GM23338 (cell line): ENCODE results near the gene KLK10. TPM values are rescaled to one million over a fixed set of nuclear protein-coding genes. Genes with fewer than 3 reads are reported as not detected.

ENCODE experiments used
- ATAC-seq: fragments of 200-7000 bp; cut with Tn5 transposase; 3 replicates; pipeline ENCODE4 v1.9.1; 2020
- DNase-seq: peaks from one replicate; pipeline ENCODE4 v3.0.0-alpha.2; 2015; ENCODE audit warnings: low spot score
- H2AFZ ChIP-seq: fragments of 200-600 bp; sonication (generic); 2 replicates; pipeline ENCODE4 v1.8.0; 2016; ENCODE audit warnings: antibody characterized with exemption, mild to moderate bottlenecking, moderate library complexity
- H3F3A ChIP-seq: fragments of 200-600 bp; sonication (generic); replicated peaks from 2 replicates; pipeline ENCODE4 v1.8.0; 2017; ENCODE audit warnings: antibody characterized with exemption, mixed run types, low read depth
- H3K27ac ChIP-seq: fragments of 200-600 bp; sonication (generic); 2 replicates; pipeline ENCODE4 v1.6.1; 2016; ENCODE audit warnings: low read depth
- H3K27me3 ChIP-seq: fragments of 200-600 bp; sonication (generic); 2 replicates; pipeline ENCODE4 v1.8.0; 2016; ENCODE audit warnings: mild to moderate bottlenecking, mixed run types, moderate library complexity; ENCODE audit not compliant: insufficient read depth
- H3K36me3 ChIP-seq: fragments of 200-600 bp; sonication (generic); 2 replicates; pipeline ENCODE4 v1.8.0; 2016; ENCODE audit warnings: mild to moderate bottlenecking; ENCODE audit not compliant: insufficient read depth
- H3K4me1 ChIP-seq: fragments of 200-600 bp; sonication (generic); 2 replicates; pipeline ENCODE4 v1.8.0; 2016; ENCODE audit warnings: mild to moderate bottlenecking, moderate library complexity; ENCODE audit not compliant: insufficient read depth
- H3K4me2 ChIP-seq: fragments of 200-600 bp; sonication (generic); 2 replicates; pipeline ENCODE4 v1.7.1; 2017; ENCODE audit warnings: mixed run types
- H3K4me3 ChIP-seq: fragments of 200-600 bp; sonication (generic); 2 replicates; pipeline ENCODE4 v1.6.1; 2016; ENCODE audit warnings: mixed run types
- H3K79me2 ChIP-seq: fragments of 200-600 bp; sonication (generic); replicated peaks from 2 replicates; pipeline ENCODE4 v1.8.0; 2017; ENCODE audit warnings: mild to moderate bottlenecking; ENCODE audit not compliant: insufficient read depth
- H3K9me2 ChIP-seq: fragments of 200-600 bp; sonication (generic); 2 replicates; pipeline ENCODE4 v1.8.0; 2017; ENCODE audit not compliant: insufficient read depth
- H4K20me1 ChIP-seq: fragments of 200-600 bp; sonication (generic); replicated peaks from 2 replicates; pipeline ENCODE4 v1.8.0; 2017; ENCODE audit warnings: mild to moderate bottlenecking; ENCODE audit not compliant: insufficient read depth
- H3K27ac Mint-ChIP-seq: 2 replicates; pipeline ENCODE4 v1.8.0; 2020; ENCODE audit warnings: inconsistent platforms, mild to moderate bottlenecking, moderate library complexity, mixed read lengths
- H3K27me3 Mint-ChIP-seq: 3 replicates; pipeline ENCODE4 v1.8.0; 2022; ENCODE audit warnings: low read depth, mild to moderate bottlenecking, moderate library complexity, mixed read lengths, inconsistent platforms; ENCODE audit not compliant: insufficient read depth, poor library complexity
- H3K36me3 Mint-ChIP-seq: 3 replicates; pipeline ENCODE4 v1.8.0; 2021; ENCODE audit warnings: low read depth, mild to moderate bottlenecking, inconsistent platforms, moderate library complexity, mixed read lengths
- H3K4me1 Mint-ChIP-seq: 3 replicates; pipeline ENCODE4 v1.8.0; 2020; ENCODE audit warnings: mild to moderate bottlenecking, inconsistent platforms, mixed read lengths
- H3K4me3 Mint-ChIP-seq: 3 replicates; pipeline ENCODE4 v1.8.0; 2021; ENCODE audit warnings: moderate library complexity, mild to moderate bottlenecking, inconsistent platforms, mixed read lengths
- H3K9me3 Mint-ChIP-seq: 3 replicates; pipeline ENCODE4 v1.8.0; 2020; ENCODE audit warnings: moderate library complexity, mild to moderate bottlenecking, inconsistent platforms, mixed read lengths
- CREB1 ChIP-seq: fragments of 250-450 bp; sonication (Bioruptor Pico); IDR thresholded peaks from 2 replicates; pipeline ENCODE4 v1.5.0; 2020; ENCODE audit warnings: low read depth, mild to moderate bottlenecking, moderate library complexity
- EZH2 ChIP-seq: fragments of 200-600 bp; sonication (generic); IDR thresholded peaks from one replicate; pipeline ENCODE4 v1.8.0; 2017; ENCODE audit warnings: antibody characterized with exemption, mild to moderate bottlenecking, low read depth; ENCODE audit not compliant: unreplicated experiment
- EZH2phosphoT487 ChIP-seq: fragments of 200-600 bp; sonication (generic); IDR thresholded peaks from one replicate; pipeline ENCODE4 v1.8.1; 2018; ENCODE audit warnings: antibody characterized with exemption; ENCODE audit not compliant: unreplicated experiment
- JUNB ChIP-seq: IDR thresholded peaks from one replicate; pipeline ENCODE4 v1.6.1; 2016; ENCODE audit warnings: antibody characterized with exemption; ENCODE audit not compliant: unreplicated experiment
- NANOG ChIP-seq: IDR thresholded peaks from 2 replicates; pipeline ENCODE4 v1.6.1; 2016; ENCODE audit warnings: antibody characterized with exemption, borderline replicate concordance
- POLR2AphosphoS5 ChIP-seq: IDR thresholded peaks from 2 replicates; pipeline ENCODE4 v1.6.1; 2016; ENCODE audit warnings: antibody characterized with exemption, low read depth
- REST ChIP-seq: IDR thresholded peaks from one replicate; pipeline ENCODE4 v1.6.1; 2018; ENCODE audit warnings: antibody characterized with exemption; ENCODE audit not compliant: unreplicated experiment
- STAT1 ChIP-seq: IDR thresholded peaks from one replicate; pipeline ENCODE4 v1.6.1; 2016; ENCODE audit warnings: antibody characterized with exemption; ENCODE audit not compliant: unreplicated experiment
- ZNF114 ChIP-seq: fragments of 250-450 bp; sonication (Bioruptor Pico); IDR thresholded peaks from 2 replicates; pipeline ENCODE4 v1.5.0; 2020; ENCODE audit warnings: mild to moderate bottlenecking, moderate library complexity
- ZNF331 ChIP-seq: fragments of 250-450 bp; sonication (Bioruptor Pico); IDR thresholded peaks from 2 replicates; pipeline ENCODE4 v1.5.0; 2020; ENCODE audit warnings: low read depth, mild to moderate bottlenecking, moderate library complexity
- polyA plus RNA-seq: library from polyadenylated mRNA; unstranded; fragments of >200 nt; fragmentation: Nextera tagmentation; extraction: Ambion mirVana; gene quantifications from 2 replicates; pipeline ENCODE4 v1.2.1, GENCODE V29; 2016
- total RNA-seq: library from RNA; depleted of rRNA; stranded (reverse); fragments of >200 nt; shearing (Covaris generic); gene quantifications from 2 replicates; pipeline ENCODE4 v1.2.3, GENCODE V29; 2014
- TF ChIP-seq, protein P1 (sequence below): fragments of 250-450 bp; sonication (Bioruptor Pico); IDR thresholded peaks from 2 replicates; pipeline ENCODE4 v1.5.0; 2020; ENCODE audit warnings: mild to moderate bottlenecking, moderate library complexity
- TF ChIP-seq, protein P2 (sequence below): IDR thresholded peaks from 2 replicates; pipeline ENCODE4 v1.6.1; 2016; ENCODE audit warnings: antibody characterized with exemption
- TF ChIP-seq, protein P3 (sequence below), 2 experiments: fragments of 200-600 bp in 1 of 2; sonication (generic) in 1 of 2; conservative IDR thresholded peaks; 2 replicates each; pipeline versions ENCODE4 v1.5.1 to v1.6.1; 2016 to 2017; ENCODE audit warnings: antibody characterized with exemption in 2 of 2, low read depth in 2 of 2, mild to moderate bottlenecking in 2 of 2, moderate library complexity in 1 of 2

Gene KLK10
- total and polyA plus RNA-seq, 2 experiments from 2014 or later = 6.1 to 6.6 TPM

GRCh38 chr19:51043497-51043896, 24.0 kb upstream of the KLK10 start:
- Histone ChIP-seq H3K4me2 (peak overlapping the region; percentile 64; the same call in 1 of the 2 replicates), H2AFZ (peak overlapping the region; percentile 79), H4K20me1 (no peaks in the 10 kb centered on the region), H3K27me3 (no peaks in the 10 kb centered on the region), H3K4me1 (peaks cover 32% of the 10 kb centered on the region), H3K36me3 (no peaks in the 10 kb centered on the region), H3F3A (no peaks in the 10 kb centered on the region; the same call in 1 of the 2 replicates), H3K4me3 (no peak overlapping the region), H3K79me2 (no peaks in the 10 kb centered on the region), H3K27ac (no peak overlapping the region), H3K9me2 (no peaks in the 10 kb centered on the region)
- Mint-ChIP-seq H3K36me3 (peaks cover 6% of the 10 kb centered on the region; the same call in 1 of the 3 replicates), H3K4me1 (peaks cover 29% of the 10 kb centered on the region), H3K9me3 (peaks cover 15% of the 10 kb centered on the region), H3K4me3 (no peak overlapping the region), H3K27ac (no peak overlapping the region), H3K27me3 (peaks cover 12% of the 10 kb centered on the region)
- DNase-seq (peak; percentile 43), ATAC-seq (no peak)
- TF ChIP-seq EZH2phosphoT487 (no peak), JUNB (no peak), STAT1 (no peak), CREB1 (no peak), REST (no peak), POLR2AphosphoS5 (no peak), EZH2 (no peak), ZNF114 (CRISPR knock-in tag) (no peak), NANOG (no peak), ZNF331 (CRISPR knock-in tag) (no peak)
- TF ChIP-seq, protein P1, sequence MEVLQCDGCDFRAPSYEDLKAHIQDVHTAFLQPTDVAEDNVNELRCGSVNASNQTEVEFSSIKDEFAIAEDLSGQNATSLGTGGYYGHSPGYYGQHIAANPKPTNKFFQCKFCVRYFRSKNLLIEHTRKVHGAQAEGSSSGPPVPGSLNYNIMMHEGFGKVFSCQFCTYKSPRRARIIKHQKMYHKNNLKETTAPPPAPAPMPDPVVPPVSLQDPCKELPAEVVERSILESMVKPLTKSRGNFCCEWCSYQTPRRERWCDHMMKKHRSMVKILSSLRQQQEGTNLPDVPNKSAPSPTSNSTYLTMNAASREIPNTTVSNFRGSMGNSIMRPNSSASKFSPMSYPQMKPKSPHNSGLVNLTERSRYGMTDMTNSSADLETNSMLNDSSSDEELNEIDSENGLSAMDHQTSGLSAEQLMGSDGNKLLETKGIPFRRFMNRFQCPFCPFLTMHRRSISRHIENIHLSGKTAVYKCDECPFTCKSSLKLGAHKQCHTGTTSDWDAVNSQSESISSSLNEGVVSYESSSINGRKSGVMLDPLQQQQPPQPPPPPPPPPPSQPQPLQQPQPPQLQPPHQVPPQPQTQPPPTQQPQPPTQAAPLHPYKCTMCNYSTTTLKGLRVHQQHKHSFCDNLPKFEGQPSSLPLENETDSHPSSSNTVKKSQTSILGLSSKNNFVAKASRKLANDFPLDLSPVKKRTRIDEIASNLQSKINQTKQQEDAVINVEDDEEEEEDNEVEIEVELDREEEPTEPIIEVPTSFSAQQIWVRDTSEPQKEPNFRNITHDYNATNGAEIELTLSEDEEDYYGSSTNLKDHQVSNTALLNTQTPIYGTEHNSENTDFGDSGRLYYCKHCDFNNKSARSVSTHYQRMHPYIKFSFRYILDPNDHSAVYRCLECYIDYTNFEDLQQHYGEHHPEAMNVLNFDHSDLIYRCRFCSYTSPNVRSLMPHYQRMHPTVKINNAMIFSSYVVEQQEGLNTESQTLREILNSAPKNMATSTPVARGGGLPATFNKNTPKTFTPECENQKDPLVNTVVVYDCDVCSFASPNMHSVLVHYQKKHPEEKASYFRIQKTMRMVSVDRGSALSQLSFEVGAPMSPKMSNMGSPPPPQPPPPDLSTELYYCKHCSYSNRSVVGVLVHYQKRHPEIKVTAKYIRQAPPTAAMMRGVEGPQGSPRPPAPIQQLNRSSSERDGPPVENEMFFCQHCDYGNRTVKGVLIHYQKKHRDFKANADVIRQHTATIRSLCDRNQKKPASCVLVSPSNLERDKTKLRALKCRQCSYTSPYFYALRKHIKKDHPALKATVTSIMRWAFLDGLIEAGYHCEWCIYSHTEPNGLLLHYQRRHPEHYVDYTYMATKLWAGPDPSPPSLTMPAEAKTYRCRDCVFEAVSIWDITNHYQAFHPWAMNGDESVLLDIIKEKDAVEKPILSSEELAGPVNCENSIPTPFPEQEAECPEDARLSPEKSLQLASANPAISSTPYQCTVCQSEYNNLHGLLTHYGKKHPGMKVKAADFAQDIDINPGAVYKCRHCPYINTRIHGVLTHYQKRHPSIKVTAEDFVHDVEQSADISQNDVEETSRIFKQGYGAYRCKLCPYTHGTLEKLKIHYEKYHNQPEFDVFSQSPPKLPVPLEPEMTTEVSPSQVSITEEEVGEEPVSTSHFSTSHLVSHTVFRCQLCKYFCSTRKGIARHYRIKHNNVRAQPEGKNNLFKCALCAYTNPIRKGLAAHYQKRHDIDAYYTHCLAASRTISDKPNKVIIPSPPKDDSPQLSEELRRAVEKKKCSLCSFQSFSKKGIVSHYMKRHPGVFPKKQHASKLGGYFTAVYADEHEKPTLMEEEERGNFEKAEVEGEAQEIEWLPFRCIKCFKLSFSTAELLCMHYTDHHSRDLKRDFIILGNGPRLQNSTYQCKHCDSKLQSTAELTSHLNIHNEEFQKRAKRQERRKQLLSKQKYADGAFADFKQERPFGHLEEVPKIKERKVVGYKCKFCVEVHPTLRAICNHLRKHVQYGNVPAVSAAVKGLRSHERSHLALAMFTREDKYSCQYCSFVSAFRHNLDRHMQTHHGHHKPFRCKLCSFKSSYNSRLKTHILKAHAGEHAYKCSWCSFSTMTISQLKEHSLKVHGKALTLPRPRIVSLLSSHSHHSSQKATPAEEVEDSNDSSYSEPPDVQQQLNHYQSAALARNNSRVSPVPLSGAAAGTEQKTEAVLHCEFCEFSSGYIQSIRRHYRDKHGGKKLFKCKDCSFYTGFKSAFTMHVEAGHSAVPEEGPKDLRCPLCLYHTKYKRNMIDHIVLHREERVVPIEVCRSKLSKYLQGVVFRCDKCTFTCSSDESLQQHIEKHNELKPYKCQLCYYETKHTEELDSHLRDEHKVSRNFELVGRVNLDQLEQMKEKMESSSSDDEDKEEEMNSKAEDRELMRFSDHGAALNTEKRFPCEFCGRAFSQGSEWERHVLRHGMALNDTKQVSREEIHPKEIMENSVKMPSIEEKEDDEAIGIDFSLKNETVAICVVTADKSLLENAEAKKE = no peak
- TF ChIP-seq, protein P2, sequence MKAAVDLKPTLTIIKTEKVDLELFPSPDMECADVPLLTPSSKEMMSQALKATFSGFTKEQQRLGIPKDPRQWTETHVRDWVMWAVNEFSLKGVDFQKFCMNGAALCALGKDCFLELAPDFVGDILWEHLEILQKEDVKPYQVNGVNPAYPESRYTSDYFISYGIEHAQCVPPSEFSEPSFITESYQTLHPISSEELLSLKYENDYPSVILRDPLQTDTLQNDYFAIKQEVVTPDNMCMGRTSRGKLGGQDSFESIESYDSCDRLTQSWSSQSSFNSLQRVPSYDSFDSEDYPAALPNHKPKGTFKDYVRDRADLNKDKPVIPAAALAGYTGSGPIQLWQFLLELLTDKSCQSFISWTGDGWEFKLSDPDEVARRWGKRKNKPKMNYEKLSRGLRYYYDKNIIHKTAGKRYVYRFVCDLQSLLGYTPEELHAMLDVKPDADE = no peak
- TF ChIP-seq, protein P3, sequence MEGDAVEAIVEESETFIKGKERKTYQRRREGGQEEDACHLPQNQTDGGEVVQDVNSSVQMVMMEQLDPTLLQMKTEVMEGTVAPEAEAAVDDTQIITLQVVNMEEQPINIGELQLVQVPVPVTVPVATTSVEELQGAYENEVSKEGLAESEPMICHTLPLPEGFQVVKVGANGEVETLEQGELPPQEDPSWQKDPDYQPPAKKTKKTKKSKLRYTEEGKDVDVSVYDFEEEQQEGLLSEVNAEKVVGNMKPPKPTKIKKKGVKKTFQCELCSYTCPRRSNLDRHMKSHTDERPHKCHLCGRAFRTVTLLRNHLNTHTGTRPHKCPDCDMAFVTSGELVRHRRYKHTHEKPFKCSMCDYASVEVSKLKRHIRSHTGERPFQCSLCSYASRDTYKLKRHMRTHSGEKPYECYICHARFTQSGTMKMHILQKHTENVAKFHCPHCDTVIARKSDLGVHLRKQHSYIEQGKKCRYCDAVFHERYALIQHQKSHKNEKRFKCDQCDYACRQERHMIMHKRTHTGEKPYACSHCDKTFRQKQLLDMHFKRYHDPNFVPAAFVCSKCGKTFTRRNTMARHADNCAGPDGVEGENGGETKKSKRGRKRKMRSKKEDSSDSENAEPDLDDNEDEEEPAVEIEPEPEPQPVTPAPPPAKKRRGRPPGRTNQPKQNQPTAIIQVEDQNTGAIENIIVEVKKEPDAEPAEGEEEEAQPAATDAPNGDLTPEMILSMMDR (conservative IDR thresholded peaks at IDR 0.05; ENCODE audit: low read depth in 2 of 2) = no peak
